Transverse colon (tissue), 4 donors: ENCODE data around the gene RCAN2. TPM values are rescaled to one million over a fixed set of nuclear protein-coding genes. Genes with fewer than 3 reads are reported as not detected.

Experiments
- DNase-seq: peaks from one replicate; pipeline ENCODE4 v3.0.0-alpha.2; 2019
- H3K27ac ChIP-seq, 4 donors: fragments of 200-600 bp; sonication (generic); 2 replicates each; pipeline ENCODE4 v1.5.1; 2016 to 2018; ENCODE audit warnings: inconsistent platforms in 4 of 4
- H3K27me3 ChIP-seq: fragments of 200-600 bp; sonication (generic); 2 replicates; pipeline ENCODE4 v1.5.1; 2017; ENCODE audit warnings: inconsistent platforms
- H3K36me3 ChIP-seq, 4 donors: fragments of 200-600 bp; sonication (generic); 2 replicates each; pipeline ENCODE4 v1.5.1; 2017 to 2019; ENCODE audit warnings: inconsistent platforms in 4 of 4
- H3K4me1 ChIP-seq, 4 donors: fragments of 200-600 bp; sonication (generic); 2 replicates each; pipeline ENCODE4 v1.5.1; 2017 to 2020; ENCODE audit warnings: inconsistent platforms in 4 of 4
- H3K4me3 ChIP-seq, 4 donors: fragments of 200-600 bp; sonication (generic); 1 replicate in 1 of 4; 2 replicates in 3 of 4; pipeline versions ENCODE4 v1.5.1 to v1.6.1; 2017 to 2019; ENCODE audit warnings: inconsistent platforms in 4 of 4
- H3K9me3 ChIP-seq, 2 donors: fragments of 200-600 bp; sonication (generic); 2 replicates each; pipeline ENCODE4 v1.5.1; 2017 to 2019; ENCODE audit warnings: inconsistent platforms in 2 of 2
- EP300 ChIP-seq: sonication (generic); formaldehyde crosslinking; IDR thresholded peaks from one replicate; pipeline ENCODE4 v1.6.1; 2017; ENCODE audit warnings: antibody characterized with exemption, low read depth
- POLR2A ChIP-seq: fragments of 450-650 bp; IDR thresholded peaks from one replicate; pipeline ENCODE4 v1.6.1; 2016; ENCODE audit warnings: antibody characterized with exemption, mild to moderate bottlenecking, moderate library complexity
- POLR2AphosphoS5 ChIP-seq, 3 donors: sonication (generic); formaldehyde crosslinking; IDR thresholded peaks; one replicate each; pipeline ENCODE4 v1.6.1; 2016; ENCODE audit warnings: antibody characterized with exemption in 3 of 3
- WGBS, 2 donors: methylation state at CpG; one replicate each; pipeline ENCODE4 v1.1.5; 2018; ENCODE audit warnings: low coverage in 1 of 2; 5-methylcytosine and 5-hydroxymethylcytosine counted together
- in situ Hi-C, 4 donors: fragments of 200-750 bp; cut with MboI; loops; one replicate each; pipeline versions ENCODE4 v1.15.0 to v1.15.1; 2017; ENCODE audit warnings: low sequenced_read_pairs in 3 of 4, low pct_ligation_motif_present in 1 of 4, low pct_unique_long_range_greater_than_20kb in 1 of 4
- intact Hi-C: fragments of 100-400 bp; cut with DNase I; formaldehyde crosslinking; loops from one replicate; pipeline ENCODE4 v1.15.1; 2023; ENCODE audit warnings: low total_unique reads
- total RNA-seq, 4 donors: library from RNA; depleted of rRNA; stranded (reverse); fragments of >200 nt; gene quantifications; one replicate each; pipeline ENCODE4 v1.1.0, GENCODE V29; 2016
- TF ChIP-seq, protein P1 (sequence below), 5 experiments: fragments of 200-600 bp in 3 of 5; fragments of 450-650 bp in 2 of 5; sonication (generic) in 3 of 5; IDR thresholded peaks; 1 replicate in 2 of 5; 2 replicates in 3 of 5; pipeline ENCODE4 v1.5.1; 2016 to 2017; ENCODE audit warnings: antibody characterized with exemption in 5 of 5, inconsistent platforms in 3 of 5, mild to moderate bottlenecking in 2 of 5, moderate library complexity in 1 of 5

The RCAN2 gene
- total RNA-seq, 4 donors from 2014 or later, result 1.9 to 9.5 (median 7.5) TPM

DNA sequence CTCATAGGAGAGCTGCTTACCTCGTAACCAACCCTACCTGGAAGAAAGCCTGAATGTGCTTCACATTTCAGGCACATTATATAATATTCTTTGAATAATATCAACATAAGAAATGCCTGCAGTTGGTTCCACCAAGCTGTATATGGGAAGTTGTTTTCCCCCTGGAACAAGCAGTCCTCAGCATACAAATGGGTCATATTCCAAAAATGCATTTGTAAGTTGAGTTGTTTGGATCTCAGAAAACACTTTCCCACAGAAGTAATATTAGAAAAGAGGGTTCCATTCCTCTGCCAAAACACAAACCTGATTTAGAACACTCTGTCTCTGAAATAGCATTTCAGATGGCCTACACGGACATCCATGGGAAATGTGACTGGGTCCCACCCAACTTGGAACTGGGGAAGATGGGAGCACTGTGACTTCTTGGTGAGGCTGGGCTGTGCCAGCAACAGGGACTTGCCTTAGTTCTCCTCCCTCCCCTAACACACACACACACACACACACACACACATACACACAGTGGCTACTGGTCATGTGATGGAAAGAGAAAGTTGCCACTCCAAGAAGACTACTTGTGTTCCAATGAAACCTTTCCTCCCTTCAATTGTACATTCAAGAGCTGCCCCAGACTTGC is 11.4 kb upstream of the RCAN2 start:
- TF ChIP-seq POLR2A (no peak), POLR2AphosphoS5 (IDR thresholded peaks at IDR 0.05) (peak in 1 of 3 donors; percentile 29), EP300 (no peak)
- TF ChIP-seq, protein P1, sequence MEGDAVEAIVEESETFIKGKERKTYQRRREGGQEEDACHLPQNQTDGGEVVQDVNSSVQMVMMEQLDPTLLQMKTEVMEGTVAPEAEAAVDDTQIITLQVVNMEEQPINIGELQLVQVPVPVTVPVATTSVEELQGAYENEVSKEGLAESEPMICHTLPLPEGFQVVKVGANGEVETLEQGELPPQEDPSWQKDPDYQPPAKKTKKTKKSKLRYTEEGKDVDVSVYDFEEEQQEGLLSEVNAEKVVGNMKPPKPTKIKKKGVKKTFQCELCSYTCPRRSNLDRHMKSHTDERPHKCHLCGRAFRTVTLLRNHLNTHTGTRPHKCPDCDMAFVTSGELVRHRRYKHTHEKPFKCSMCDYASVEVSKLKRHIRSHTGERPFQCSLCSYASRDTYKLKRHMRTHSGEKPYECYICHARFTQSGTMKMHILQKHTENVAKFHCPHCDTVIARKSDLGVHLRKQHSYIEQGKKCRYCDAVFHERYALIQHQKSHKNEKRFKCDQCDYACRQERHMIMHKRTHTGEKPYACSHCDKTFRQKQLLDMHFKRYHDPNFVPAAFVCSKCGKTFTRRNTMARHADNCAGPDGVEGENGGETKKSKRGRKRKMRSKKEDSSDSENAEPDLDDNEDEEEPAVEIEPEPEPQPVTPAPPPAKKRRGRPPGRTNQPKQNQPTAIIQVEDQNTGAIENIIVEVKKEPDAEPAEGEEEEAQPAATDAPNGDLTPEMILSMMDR (IDR thresholded peaks at IDR 0.05), result no peak
- H3K36me3 ChIP-seq, result no peaks in the 10 kb centered on the region
- peak overlapping the region; percentile 31 to 49 (median 44) for H3K27ac ChIP-seq
- H3K27me3 ChIP-seq, result no peaks in the 10 kb centered on the region
- peak; percentile 8 for DNase-seq
- in situ Hi-C loops, result no loop called here
- intact Hi-C loops, result no loop called here
- no peak overlapping the region for H3K4me3 ChIP-seq
- peaks cover 0 to 22% (median 2%) of the 10 kb centered on the region in 4 donors for H3K4me1 ChIP-seq
- WGBS, 2 donors, result 79 to 88% methylated on average over 1 to 2 of the region's 2 CpGs
- H3K9me3 ChIP-seq, result no peaks in the 10 kb centered on the region

- H3K27ac ChIP-seq, result peak overlapping the region in 3 of 4 donors; percentile 1 to 49 (median 24)
- H3K27me3 ChIP-seq, result no peaks in the 10 kb centered on the region
- WGBS, 2 donors, result 81 to 88% methylated on average over 5 to 8 of the region's 8 CpGs
- TF ChIP-seq, protein P1 (IDR thresholded peaks at IDR 0.05), result no peak
- TF ChIP-seq EP300 (no peak), POLR2AphosphoS5 (IDR thresholded peaks at IDR 0.05) (no peak), POLR2A (no peak)
- intact Hi-C loops, result no loop called here
- no peak overlapping the region for H3K4me3 ChIP-seq
- in situ Hi-C loops, result no loop called here
- H3K4me1 ChIP-seq, result peaks cover 0 to 18% (median 2%) of the 10 kb centered on the region in 4 donors
- DNase-seq, result no peak
- no peaks in the 10 kb centered on the region for H3K36me3 ChIP-seq
- H3K9me3 ChIP-seq, result no peaks in the 10 kb centered on the region
Observed at GRCh38 chr6:46501136-46502089, 10.2 kb upstream of the RCAN2 start.

GRCh38 chr6:46500382-46500781 is 9.1 kb upstream of the RCAN2 start:
- no peaks in the 10 kb centered on the region for H3K9me3 ChIP-seq
- no peak overlapping the region for H3K4me3 ChIP-seq
- H3K36me3 ChIP-seq, result no peaks in the 10 kb centered on the region
- no peak overlapping the region for H3K27ac ChIP-seq
- H3K4me1 ChIP-seq, result peaks cover 0 to 14% (median 2%) of the 10 kb centered on the region in 4 donors
- intact Hi-C loops, result no loop called here
- H3K27me3 ChIP-seq, result no peaks in the 10 kb centered on the region
- no peak for DNase-seq
- in situ Hi-C loops, result no loop called here
- TF ChIP-seq, protein P1 (IDR thresholded peaks at IDR 0.05), result no peak
